ENCODE results near the gene HBQ1.
"Not testable (repeated sequence)": the region's sequence is repeated elsewhere in the genome, so short reads cannot be mapped to it uniquely, and the experiment has no call there.

HBQ1 gene

DNA sequence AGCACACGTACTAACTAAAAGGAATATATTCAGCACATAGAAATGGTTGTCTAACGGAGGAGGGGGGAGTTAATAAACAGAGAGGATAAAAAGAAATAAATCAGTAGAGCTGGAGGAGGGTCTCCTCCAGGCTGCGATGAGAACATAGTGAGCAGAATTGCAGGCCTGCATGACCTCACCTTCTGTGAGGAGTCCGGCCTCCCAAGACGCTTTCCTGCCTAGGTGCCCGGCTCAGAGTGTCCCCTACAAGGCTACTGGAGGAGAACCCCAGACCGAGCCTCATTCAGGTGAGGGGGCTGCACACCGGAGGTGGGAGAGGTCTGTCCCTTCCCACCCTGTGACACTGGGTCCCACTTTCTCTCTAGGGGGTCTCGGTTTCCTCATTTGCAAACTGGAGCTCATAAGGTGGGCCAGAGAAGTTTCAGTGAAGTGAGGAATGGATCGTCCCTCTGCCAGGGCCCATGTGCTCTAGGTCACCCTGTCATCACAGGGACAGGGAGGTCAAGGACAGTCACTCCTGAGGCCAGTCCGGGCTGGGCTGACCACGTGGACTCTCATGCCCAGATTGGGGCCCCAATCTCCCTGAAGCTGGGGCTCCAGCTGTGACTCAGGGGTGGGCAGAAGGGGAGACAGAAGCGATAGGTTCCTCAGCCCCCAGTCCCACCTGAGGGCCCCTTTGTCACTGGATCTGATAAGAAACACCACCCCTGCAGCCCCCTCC is 17.8 kb upstream of the HBQ1 start:
- no peak for DNase-seq

DNA sequence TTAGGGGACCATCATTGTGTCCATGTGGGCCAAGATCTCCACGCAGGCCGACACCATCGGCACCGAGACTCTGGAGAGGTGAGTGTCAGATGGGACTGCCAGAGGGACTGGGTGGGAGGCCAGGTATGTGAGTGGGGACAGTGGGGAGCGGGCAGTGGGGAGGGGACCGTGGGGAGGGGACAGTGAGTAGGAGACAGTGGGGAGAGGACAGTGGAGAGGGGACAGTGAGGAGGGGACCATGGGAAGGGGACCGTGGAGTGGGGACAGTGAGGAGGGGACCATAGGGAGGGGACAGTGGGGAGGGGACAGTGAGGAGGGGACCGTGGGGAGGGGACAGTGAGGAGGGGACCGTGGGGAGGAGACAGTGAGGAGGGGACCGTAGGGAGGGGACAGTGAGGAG is 17.1 kb upstream of the HBQ1 start:
- DNase-seq, result not testable (repeated sequence)

DNA sequence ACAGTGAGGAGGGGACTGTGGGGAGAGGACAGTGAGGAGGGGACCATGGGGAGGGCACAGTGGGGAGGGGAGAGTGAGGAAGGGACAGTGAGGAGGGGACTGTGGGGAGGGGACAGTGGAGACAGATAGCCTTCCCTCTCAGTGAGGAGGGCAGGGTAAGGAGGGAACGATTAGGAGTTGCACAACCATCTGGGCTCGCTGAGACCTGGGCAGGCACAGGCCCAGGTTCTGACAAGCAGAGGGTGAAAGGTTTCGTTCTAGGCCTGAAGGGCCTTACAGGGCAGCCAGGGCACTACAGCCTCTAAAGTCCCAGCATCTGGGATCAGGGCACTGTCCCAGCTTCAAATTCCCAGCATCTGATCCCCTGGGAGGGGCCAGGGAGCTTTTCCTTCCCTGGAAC is 16.6 kb upstream of the HBQ1 start:
- DNase-seq, result not testable (repeated sequence)

DNA sequence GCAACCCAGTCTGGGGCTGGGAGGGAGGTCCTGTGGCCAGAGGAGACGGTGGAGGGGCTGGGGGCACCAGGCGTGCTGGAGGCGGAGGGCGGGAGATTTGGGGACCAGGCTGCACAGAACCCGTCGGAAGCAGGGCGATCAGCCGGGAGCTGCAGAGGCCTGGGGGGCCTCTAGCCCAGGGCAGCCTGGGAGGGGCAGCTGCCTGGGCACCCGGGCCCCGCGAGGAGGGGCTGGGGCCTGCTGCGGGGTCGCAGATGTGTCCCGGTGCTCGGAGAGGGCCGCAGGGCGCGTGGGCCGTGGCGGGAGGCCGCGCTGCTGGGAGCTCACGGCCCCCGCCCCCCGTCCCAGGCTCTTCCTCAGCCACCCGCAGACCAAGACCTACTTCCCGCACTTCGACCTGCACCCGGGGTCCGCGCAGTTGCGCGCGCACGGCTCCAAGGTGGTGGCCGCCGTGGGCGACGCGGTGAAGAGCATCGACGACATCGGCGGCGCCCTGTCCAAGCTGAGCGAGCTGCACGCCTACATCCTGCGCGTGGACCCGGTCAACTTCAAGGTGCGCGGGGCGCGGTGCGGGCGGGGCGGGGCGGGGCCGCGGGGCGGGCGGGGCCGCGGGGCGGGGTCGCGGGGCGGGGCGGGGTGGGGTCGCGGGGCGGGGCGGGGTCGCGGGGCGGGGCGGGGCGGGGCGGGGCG is 16.0 kb upstream of the HBQ1 start:
- DNase-seq, result not testable (repeated sequence)

DNA sequence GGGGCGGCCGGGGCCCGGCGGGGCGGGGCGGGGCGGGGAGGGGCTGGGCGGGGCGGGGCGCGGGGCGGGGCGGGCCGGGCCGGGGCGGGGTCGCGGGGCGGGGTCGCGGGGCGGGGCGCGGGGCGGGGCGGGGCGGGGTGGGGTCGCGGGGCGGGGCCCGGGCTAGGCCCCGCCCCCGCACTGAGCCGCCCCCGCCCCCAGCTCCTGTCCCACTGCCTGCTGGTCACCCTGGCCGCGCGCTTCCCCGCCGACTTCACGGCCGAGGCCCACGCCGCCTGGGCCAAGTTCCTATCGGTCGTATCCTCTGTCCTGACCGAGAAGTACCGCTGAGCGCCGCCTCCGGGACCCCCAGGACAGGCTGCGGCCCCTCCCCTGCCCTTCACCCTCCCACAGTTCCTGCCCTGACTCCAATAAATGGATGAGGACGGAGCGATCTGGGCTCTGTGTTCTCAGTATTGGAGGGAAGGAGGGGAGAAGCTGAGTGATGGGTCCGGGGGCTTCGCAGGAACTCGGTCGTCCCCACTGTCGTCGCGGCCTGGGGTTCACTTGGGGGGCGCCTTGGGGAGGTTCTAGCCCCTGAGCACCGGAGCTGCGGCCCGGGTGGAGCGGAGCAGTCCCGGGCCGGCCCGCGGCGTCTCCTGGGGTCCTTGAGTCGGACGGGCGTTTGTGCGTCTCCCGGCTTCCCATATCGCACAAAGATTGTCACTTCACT is 15.3 kb upstream of the HBQ1 start:
- DNase-seq, result no peak

DNA sequence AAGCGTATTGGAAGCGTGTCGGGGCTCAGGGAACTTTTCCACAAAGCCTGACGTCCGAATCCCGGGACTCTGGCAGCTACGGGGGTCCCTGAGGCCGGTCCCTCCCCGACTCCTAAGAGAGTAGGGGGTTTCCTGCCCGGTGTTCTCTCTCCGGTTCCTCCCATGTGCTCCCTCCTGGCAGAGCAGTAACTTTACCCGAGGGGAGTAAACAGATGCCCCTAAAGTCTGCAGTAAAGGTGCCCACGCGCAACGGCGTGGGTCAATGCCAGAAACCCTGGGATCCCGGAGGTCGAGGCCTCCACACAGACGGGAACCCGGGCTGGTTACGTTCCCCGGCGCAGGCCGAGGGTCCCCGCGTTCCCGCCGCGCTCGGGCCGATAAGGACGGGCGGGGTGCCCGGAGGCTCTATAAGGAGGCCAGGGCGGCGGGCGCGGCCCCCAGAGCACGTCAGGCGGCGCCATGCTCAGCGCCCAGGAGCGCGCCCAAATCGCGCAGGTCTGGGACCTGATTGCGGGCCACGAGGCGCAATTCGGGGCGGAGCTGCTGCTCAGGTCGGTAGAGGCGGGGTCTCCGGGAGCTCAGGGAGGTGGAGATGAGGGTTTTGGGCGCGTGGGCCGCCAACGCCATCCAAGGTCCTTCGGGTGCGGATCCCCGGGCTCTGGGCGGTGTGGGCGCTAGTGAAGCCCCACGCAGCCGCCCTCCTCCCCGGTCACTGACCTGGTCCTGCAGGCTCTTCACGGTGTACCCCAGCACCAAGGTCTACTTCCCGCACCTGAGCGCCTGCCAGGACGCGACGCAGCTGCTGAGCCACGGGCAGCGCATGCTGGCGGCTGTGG is 14.5 kb upstream of the HBQ1 start, which contains the start of gene HBM:
Gene HBM (plus strand): TSS at position 440 of the 836 bp plus-strand sequence. CDS start 20 bp downstream, at position 460.
- DNase-seq, result no peak

DNA sequence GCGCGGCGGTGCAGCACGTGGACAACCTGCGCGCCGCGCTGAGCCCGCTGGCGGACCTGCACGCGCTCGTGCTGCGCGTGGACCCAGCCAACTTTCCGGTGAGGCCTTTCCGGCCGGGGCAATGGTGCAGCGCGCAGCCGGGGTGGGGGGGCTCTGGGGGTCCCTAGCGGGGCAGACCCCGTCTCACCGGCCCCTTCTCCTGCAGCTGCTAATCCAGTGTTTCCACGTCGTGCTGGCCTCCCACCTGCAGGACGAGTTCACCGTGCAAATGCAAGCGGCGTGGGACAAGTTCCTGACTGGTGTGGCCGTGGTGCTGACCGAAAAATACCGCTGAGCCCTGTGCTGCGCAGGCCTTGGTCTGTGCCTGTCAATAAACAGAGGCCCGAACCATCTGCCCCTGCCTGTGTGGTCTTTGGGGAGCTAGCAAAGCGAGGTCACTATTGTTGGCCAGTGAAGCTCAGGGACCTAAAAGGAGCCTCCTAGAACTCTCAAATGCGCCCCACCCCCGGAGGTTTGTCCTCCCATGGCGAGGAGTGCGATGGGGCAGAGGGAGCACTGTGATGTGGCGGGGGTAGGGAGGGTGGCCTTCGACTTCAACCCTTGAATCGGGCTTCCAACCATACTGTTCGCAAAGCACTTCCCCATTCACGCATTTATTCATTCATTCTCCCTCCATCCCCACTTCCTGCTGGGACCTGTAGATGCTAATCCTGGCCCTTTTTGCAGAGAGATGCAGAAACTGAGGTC is 13.7 kb upstream of the HBQ1 start:
- DNase-seq, result no peak

DNA sequence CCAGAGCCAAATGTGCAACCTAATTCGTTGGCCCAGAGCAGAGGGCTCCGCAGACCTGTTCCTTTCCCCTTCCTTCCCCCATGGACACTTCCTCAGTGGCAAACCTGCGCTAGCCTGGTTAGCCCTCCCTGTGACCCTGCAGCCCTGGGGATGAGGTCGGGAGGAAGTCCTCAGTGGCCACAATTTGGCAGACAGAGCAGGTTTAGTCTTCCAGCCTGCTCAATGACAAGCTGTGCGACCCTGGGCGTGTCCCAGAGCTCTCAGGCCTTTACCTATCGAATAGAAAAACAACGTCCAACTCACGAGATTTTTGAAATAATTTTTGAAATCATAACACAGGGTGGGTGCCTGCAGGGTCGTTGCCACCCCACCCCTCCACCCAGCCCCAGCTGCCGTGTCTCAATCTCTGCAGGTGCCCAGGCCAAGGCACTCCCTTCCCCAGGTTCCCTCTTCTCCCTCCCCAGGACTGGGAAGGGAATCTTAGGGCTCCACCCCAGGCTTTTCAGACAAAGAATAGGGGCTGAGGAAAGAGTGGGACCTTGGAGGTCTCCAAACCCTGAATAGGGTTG is 13.1 kb upstream of the HBQ1 start:
- DNase-seq, result no peak

DNA sequence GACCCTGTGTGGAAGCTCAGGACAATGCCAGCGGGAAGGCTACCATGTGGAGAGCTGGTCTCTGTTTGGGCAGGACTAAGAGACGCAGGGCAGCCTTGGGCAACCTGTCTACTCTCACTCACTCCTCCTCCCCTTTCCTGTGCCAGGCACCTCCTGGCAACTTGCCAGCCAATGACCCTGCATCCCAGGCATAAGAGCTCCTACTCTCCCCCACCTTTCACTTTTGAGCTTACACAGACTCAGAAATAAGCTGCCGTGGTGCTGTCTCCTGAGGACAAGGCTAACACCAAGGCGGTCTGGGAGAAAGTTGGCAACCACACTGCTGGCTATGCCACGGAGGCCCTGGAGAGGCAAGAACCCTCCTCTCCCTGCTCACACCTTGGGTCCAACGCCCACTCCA is 11.8 kb upstream of the HBQ1 start:
- no peak for DNase-seq

DNA sequence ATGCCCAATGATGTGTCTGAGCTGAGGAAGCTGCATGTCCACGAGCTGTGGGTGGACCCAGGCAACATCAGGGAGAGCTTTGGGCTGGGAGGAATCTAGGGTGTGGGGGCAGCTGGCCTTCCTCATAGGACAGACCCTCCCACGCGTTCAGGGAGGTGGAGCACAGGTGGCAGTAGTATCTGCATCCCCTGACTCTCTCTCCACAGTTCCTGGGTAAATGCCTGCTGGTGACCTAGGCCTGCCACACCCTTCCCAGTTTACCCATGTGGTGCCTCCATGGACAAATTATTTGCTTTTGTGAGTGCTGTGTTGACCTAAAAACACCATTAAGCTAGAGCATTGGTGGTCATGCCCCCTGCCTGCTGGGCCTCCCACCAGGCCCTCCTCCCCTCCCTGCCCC is 11.2 kb upstream of the HBQ1 start:
- no peak for DNase-seq

DNA sequence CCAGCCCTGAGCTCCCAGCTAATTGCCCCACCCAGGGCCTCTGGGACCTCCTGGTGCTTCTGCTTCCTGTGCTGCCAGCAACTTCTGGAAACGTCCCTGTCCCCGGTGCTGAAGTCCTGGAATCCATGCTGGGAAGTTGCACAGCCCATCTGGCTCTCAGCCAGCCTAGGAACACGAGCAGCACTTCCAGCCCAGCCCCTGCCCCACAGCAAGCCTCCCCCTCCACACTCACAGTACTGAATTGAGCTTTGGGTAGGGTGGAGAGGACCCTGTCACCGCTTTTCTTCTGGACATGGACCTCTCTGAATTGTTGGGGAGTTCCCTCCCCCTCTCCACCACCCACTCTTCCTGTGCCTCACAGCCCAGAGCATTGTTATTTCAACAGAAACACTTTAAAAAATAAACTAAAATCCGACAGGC is 10.2 kb upstream of the HBQ1 start:
- DNase-seq, result not testable (repeated sequence)

DNA sequence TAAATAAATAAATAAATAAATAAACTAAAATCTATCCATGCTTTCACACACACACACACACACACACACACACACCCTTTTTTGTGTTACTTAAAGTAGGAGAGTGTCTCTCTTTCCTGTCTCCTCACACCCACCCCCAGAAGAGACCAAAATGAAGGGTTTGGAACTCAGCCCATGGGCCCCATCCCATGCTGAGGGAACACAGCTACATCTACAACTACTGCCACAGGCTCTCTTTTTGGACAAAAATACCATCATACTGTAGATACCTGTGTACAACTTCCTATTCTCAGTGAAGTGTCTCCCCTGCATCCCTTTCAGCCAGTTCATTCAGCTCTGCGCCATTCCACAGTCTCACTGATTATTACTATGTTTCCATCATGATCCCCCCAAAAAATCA is 9.5 kb upstream of the HBQ1 start:
- DNase-seq, result no peak

DNA sequence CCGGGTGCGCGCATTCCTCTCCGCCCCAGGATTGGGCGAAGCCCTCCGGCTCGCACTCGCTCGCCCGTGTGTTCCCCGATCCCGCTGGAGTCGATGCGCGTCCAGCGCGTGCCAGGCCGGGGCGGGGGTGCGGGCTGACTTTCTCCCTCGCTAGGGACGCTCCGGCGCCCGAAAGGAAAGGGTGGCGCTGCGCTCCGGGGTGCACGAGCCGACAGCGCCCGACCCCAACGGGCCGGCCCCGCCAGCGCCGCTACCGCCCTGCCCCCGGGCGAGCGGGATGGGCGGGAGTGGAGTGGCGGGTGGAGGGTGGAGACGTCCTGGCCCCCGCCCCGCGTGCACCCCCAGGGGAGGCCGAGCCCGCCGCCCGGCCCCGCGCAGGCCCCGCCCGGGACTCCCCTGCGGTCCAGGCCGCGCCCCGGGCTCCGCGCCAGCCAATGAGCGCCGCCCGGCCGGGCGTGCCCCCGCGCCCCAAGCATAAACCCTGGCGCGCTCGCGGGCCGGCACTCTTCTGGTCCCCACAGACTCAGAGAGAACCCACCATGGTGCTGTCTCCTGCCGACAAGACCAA is 7.8 kb upstream of the HBQ1 start, which contains the start of gene HBA2:
Gene HBA2 (plus strand): TSS at position 503 of the 568 bp plus-strand sequence. CDS start 37 bp downstream, at position 540.
- DNase-seq, result not testable (repeated sequence)

DNA sequence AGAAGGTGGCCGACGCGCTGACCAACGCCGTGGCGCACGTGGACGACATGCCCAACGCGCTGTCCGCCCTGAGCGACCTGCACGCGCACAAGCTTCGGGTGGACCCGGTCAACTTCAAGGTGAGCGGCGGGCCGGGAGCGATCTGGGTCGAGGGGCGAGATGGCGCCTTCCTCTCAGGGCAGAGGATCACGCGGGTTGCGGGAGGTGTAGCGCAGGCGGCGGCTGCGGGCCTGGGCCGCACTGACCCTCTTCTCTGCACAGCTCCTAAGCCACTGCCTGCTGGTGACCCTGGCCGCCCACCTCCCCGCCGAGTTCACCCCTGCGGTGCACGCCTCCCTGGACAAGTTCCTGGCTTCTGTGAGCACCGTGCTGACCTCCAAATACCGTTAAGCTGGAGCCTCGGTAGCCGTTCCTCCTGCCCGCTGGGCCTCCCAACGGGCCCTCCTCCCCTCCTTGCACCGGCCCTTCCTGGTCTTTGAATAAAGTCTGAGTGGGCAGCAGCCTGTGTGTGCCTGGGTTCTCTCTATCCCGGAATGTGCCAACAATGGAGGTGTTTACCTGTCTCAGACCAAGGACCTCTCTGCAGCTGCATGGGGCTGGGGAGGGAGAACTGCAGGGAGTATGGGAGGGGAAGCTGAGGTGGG is 6.9 kb upstream of the HBQ1 start:
- not testable (repeated sequence) for DNase-seq

DNA sequence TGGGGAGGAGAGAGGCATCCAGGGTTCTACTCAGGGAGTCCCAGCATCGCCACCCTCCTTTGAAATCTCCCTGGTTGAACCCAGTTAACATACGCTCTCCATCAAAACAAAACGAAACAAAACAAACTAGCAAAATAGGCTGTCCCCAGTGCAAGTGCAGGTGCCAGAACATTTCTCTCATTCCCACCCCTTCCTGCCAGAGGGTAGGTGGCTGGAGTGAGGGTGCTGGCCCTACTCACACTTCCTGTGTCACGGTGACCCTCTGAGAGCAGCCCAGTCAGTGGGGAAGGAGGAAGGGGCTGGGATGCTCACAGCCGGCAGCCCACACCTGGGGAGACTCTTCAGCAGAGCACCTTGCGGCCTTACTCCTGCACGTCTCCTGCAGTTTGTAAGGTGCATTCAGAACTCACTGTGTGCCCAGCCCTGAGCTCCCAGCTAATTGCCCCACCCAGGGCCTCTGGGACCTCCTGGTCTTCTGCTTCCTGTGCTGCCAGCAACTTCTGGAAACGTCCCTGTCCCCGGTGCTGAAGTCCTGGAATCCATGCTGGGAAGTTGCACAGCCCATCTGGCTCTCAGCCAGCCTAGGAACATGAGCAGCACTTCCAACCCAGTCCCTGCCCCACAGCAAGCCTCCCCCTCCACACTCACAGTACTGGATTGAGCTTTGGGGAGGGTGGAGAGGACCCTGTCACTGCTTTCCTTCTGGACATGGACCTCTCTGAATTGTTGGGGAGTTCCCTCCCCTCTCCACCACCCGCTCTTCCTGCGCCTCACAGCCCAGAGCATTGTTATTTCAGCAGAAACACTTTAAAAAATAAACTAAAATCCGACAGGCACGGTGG is 6.1 kb upstream of the HBQ1 start:
- DNase-seq, result not testable (repeated sequence)

DNA sequence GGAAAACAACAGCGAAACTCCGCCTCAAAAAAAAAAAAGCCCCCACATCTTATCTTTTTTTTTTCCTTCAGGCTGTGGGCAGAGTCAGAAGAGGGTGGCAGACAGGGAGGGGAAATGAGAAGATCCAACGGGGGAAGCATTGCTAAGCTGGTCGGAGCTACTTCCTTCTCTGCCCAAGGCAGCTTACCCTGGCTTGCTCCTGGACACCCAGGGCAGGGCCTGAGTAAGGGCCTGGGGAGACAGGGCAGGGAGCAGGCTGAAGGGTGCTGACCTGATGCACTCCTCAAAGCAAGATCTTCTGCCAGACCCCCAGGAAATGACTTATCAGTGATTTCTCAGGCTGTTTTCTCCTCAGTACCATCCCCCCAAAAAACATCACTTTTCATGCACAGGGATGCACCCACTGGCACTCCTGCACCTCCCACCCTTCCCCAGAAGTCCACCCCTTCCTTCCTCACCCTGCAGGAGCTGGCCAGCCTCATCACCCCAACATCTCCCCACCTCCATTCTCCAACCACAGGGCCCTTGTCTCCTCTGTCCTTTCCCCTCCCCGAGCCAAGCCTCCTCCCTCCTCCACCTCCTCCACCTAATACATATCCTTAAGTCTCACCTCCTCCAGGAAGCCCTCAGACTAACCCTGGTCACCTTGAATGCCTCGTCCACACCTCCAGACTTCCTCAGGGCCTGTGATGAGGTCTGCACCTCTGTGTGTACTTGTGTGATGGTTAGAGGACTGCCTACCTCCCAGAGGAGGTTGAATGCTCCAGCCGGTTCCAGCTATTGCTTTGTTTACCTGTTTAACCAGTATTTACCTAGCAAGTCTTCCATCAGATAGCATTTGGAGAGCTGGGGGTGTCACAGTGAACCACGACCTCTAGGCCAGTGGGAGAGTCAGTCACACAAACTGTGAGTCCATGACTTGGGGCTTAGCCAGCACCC is 5.0 kb upstream of the HBQ1 start:
- no peak for DNase-seq

DNA sequence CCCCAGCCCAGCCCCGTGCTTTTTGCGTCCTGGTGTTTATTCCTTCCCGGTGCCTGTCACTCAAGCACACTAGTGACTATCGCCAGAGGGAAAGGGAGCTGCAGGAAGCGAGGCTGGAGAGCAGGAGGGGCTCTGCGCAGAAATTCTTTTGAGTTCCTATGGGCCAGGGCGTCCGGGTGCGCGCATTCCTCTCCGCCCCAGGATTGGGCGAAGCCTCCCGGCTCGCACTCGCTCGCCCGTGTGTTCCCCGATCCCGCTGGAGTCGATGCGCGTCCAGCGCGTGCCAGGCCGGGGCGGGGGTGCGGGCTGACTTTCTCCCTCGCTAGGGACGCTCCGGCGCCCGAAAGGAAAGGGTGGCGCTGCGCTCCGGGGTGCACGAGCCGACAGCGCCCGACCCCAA is 4.3 kb upstream of the HBQ1 start:
- DNase-seq, result not testable (repeated sequence)

Data from CD4-positive, alpha-beta T cell treated with Interleukin-21 for 1 hour (primary cell).